HG03103 (cell line): ENCODE measurements around the gene ACADS.

Experiments
- ATAC-seq: cut with Tn5 transposase; IDR thresholded peaks from one replicate; pipeline ENCODE4 v1.9.1; 2021; ENCODE audit warnings: low read depth; ENCODE audit not compliant: unreplicated experiment

The ACADS gene

GRCh38 chr12:120750806-120751205, 25.2 kb downstream of the ACADS start:
- ATAC-seq = no peak

- no peak for ATAC-seq
These were observed 25.8 kb downstream of the ACADS start for GRCh38 chr12:120751389-120751788.

DNA sequence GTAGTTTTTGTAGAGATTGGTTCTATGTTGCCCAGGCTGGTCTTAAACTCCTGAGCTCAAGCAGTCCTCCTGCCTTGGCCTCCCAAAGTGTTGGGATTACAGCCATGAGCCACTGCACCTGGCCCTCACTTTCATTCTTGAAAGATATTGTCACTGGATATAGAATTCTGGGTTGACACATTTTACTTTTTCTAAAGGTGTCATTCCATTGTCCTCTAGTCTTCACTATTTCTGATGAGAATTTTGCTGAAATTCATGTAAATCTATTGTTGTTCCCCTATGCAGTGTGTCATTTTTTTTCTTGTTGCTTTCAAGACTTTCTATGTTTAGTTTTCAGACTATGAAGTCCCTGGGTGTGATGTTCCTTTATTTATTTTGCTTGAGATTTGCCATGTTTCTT, 29.2 kb downstream of the ACADS start:
- ATAC-seq = no peak

DNA sequence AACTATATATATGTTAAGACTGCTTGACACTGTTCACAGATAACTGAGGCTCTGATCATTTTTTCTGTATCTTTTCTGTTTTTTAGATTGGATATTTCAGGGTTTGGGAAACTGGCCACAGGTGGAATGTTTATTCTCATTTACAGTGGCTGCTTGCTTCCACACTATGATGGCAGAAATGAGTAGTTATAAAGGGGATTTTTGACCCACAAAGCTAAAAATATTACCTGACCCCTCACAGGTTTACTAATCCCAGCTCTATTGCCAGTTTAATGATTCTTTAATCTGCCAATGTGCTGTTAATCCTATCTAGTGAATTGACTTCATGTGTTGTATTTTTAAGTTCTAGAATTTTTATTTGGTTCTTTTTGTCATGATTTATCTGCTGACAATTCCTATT, 29.6 kb downstream of the ACADS start:
- ATAC-seq = no peak

DNA sequence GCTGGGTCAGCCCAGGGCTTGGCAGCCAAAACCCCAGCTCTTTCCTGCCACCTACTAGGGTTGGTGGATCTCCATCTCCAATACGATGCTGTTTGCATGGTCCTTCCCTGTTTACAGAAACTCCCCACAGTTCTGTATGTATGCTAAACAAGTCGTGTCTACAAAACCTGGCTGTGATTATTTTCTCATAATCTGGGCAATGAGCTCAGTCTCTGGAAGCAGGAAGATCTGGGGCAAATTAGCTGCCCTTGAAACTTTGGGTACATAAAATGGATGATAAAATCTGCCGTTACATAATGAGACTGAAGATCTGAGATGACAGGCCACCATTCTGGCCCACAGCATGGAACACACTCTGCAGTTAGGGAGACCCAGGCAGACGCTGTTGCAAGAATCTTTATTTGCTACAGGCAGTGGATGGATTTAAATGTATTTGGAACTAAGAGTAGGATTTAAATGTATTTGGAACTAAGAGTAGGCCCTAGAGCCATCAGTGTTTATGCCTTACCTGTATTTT, 31.7 kb downstream of the ACADS start:
- ATAC-seq = no peak

DNA sequence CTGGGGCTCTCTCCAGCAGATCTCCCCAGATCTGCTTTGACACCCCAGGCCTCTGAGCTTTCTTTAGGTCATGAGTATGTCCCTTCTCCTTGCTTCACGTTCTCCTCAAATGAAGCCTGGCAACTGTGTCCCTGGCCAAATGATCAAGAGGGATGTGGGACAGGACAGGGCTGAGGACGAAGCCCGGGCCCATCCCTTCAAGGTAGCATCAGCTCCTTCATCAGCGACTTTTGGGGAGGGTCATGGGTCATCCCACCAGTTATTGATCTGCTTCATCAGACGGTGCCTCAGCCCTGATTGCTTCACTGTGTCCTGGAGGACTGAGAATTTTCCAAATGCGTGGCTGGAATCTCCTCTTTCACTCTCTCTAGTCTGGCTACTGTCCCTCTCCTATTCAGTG, 32.3 kb downstream of the ACADS start:
- ATAC-seq = no peak

DNA sequence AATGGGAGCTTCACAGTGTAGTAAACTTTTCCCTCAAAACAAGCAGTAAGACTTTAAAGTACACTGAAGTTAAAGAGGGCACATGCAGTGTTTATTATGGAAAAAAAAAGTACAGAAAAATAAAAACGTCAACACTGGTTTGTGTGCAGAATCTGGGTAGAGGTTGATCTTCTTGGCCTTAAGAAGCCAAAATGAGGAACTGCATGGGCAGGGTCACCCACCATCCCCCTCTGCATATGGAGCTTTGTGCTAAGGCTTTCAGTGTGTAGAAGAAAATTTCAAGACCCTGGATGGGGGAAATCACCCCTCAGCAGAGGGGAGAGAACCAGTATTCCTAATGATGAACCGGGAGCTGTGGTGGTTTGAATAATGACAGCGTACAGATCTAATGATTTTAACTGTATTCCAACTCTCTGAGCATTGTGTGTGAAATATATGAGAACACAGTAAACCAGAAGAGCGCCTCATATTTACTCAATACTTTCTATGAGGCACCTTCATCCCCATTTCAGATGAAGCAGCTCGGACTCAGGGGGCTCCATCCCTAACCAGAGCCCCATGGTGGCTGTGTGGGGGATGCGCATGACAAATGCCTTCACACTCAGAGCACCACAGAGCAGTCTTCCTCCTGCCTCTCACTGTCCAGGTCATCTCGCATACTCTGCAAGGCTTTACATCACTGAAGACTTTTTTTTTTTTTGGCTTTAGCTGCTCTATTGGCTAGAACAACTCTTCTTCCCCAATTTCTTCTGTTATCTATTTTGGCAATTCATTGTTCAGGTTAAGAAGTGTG, 33.4 kb downstream of the ACADS start:
- ATAC-seq = no peak

DNA sequence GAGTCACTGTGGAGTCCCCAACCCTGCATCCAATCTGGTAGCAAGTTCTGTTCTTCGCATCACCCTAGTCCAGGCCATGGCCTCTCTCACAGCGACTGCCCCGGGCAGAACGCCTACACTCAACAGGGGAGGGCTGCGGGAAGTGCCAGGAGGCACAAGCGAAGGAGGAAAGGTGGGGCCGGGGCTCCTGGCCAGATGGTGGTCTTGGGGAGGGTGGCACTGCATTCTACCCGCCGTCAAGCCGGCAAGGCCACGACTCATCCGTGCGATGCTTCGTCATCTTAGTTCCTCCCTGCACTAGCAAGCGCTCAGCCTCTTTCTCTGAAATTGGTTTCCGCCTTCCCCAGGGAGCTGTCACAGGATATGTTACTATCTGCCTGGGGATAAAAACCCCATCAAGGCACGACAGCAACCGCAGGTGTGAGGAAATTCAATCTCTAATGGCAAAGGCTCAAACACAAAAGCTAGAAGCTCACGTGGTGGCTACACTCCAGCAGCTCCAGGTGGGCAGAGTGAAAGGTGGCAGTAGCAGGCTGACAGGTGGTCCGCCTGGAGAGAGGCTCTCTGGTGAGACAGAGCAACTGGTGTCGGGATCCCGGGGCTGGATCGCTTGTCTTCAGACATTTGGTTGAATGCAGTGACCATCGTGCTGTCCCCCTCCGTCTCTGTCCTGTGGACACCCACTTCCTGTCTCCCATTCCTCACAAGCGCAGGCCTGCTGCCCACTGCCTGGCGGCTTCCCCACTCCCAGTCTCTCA, 34.1 kb downstream of the ACADS start:
- no peak for ATAC-seq

- no peak for ATAC-seq
These were observed 35.0 kb downstream of the ACADS start for GRCh38 chr12:120760349-120761254.

DNA sequence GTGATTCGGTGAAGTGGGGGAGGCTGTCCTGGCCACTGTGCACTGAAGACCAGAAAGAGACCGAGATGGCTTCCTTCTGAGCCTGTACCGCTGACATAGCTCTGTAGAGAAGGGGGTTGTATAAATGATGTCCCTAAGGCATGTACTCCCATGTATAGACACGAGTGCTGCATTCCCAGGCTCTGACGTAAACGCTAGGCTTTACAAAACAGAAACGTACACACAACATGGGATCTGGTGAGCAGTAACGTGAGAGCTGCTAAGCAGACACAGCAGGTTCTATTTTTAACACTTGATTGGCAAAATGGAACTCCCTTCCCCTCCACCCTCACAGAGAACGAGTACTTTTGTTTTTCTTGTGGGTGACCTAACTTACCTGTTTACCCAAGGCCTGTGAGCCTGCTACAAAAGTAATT, 35.9 kb downstream of the ACADS start:
- ATAC-seq = no peak

DNA sequence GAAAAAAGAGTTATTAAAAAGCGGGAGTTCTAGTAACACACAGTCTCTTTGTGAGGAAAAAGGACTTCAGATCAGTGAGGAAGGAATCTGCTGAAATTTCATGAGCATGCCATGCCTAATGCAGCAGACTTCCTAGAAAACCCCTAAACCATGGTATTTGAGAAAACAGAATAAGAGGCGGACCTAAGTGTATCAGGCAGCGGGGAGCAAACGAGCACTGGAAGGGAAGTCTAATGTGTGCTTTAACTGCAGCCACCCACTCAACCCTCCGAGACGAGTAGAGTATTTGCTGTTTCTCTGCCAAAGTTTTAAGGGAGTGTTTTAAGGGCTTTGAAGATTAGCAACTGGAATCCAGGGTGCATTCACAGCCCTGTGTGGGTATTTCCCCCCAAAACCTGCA, 36.5 kb downstream of the ACADS start:
- ATAC-seq = no peak

- no peak for ATAC-seq
These were observed 37.6 kb downstream of the ACADS start for GRCh38 chr12:120763250-120763649.

- no peak for ATAC-seq
These were observed 39.2 kb downstream of the ACADS start for GRCh38 chr12:120764816-120765215.

DNA sequence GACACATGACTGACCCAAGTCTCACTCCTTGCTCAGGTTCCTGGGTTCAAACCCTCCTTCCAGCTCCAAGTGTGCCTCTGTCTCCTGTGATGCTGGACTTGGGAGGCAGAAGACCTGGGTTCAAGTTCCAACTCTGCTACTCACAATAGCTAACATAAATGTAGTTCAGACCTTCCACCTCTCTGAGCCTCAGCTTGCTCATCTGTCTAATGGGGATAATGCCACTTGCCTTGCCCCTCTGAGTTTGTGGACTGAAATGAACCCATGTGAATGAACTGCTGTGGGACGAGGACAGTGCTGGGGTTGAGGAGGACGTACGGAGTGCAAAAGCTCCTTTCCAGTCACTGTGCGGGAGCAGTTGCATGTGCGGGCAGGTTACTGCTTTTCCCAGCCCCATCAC, 40.9 kb downstream of the ACADS start:
- ATAC-seq = no peak

DNA sequence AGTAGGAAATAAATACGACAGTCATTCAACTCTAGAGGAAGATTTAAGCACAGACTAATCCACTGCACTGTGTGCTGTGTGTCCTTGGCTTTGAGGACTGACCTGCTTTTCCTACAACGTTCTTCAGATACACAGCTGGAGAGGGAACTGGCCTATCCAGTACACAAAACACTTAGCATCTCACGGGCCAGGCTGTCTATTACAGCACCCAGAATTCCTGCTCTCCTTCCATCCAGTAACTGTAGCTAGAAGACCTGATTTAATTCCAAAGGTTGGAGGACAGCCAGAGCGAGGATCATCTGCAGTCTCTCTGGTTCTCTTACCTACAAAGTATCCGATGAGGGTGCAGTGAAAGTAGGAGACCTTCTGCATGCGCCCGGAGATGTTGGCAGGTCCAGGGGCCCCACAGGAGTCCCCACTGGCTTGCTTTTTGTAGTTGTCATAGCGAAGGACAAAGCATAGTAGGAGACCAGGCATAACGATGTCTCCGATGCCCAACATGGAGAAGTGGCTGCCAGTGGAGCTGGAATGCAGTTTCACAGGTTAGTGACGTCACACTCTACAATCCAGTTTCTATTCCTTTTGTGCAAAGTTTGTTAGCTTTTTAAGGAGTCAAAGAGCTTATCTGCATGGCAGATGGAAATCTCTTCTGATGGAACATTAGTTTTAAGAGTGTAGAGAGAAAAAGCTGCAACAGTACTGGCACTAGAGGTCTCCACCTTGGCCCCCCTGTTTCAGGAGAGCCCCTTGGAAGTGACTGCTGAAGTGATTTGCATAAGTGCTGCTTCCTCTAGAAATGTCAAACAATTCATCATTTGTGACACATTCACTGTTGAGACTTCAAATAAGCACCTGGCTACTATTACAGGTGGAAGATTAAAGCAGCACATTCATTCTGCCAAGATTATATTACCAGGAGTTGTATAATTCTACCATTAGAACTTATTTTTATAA, 41.7 kb downstream of the ACADS start:
- ATAC-seq = no peak

- ATAC-seq = no peak
These were observed 45.5 kb downstream of the ACADS start for GRCh38 chr12:120771097-120771496.

DNA sequence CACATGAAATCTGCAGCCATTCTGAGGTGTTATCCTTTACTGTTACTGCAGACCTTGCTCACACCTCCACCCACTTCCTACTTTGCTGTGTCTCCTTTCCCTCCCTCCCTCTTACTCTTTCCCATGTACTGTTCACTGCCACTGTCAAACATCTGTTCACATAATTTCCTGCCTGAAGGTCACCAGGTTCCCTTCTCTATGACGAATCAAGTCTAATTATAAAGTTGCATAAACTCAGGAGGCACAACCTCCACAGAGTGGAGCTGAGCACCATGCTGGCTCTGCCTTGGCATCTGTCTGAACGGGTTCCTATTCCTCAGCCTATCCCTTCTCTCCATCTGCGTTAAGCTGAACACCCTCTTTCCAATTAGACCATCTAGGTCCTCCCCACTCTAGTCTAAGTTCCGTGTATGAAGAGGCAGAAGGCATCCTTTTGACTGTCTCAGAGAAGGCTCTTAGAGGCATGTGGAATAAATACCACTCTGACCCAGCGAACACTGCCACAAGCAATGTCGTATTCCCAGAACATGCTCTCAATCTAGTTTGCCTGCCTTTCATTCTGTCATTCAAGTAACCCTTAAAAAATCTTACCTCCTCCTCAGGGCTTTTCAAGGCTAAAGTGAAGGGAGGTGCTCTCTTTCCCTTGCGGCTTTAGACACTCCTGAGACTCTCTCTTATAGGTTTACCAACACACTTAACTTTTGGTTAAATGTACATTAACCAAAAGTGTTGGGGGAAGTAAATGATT, 48.7 kb downstream of the ACADS start:
- no peak for ATAC-seq

DNA sequence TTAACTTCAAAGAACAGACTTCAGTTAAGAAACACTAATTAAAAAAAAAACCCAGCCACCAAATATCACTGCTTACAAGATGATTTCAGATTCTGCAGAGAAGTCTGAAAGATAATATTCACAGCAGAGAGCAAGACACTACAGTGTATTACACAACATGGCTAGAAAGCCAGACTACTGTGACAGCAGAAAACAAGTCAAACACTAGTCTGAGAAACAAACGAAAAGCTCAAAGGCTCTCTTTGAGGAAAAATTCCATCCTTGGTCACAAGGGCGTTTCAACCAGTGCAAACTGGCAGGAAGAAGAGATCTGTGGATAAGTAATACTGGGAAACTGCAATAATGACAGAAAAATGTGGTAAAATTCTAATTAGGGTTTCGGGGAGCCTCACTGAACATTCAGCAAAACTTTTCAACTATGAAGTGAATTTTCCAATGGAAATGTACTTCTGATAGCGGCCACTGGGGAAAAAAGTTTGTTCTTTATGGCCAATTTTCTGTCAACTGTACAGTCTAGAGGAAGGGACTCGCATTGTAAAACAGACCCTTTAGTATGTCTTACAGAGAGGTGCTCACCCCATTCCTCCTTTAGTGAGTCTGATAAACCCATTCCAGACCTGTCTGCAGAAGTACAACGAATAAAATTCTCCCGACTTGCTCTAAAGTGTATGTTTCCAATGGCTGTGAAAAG, 50.4 kb downstream of the ACADS start:
- ATAC-seq = no peak
